Cerebellar cortex (tissue), 1 donor: Measurements from ENCODE around the gene NPEPPS.
"Not testable (repeated sequence)": the region's sequence is repeated elsewhere in the genome, so short reads cannot be mapped to it uniquely, and the experiment has no call there.

ENCODE experiments used
- DNase-seq: peaks from one replicate; pipeline ENCODE4 v3.0.0-alpha.2; 2015; ENCODE audit warnings: low spot score

The NPEPPS gene

GRCh38 chr17:47530557-47531232 lies at the start of gene NPEPPS:
Gene NPEPPS, plus strand, starts transcription at chr17:47531108. Its CDS starts 193 bp downstream, at chr17:47531301.
- DNase-seq, result peak; percentile 81

GRCh38 chr17:47491841-47492212 lies 39.1 kb upstream of the NPEPPS start:
- not testable (repeated sequence) for DNase-seq

- not testable (repeated sequence) for DNase-seq
Measured at GRCh38 chr17:47499074-47499473, 31.8 kb upstream of the NPEPPS start.

- not testable (repeated sequence) for DNase-seq
Measured at GRCh38 chr17:47499494-47499893, 31.4 kb upstream of the NPEPPS start.

GRCh38 chr17:47500620-47501019 lies 30.3 kb upstream of the NPEPPS start:
- peak; percentile 11 for DNase-seq

GRCh38 chr17:47502122-47502731 lies 28.7 kb upstream of the NPEPPS start:
- peak; percentile 1 for DNase-seq

GRCh38 chr17:47502776-47503455 lies 28.0 kb upstream of the NPEPPS start:
- DNase-seq, result not testable (repeated sequence)

GRCh38 chr17:47511701-47512146 lies 19.2 kb upstream of the NPEPPS start:
- not testable (repeated sequence) for DNase-seq

- DNase-seq, result not testable (repeated sequence)
Measured at GRCh38 chr17:47513301-47513700, 17.6 kb upstream of the NPEPPS start.

GRCh38 chr17:47518880-47519279 lies 12.0 kb upstream of the NPEPPS start:
- DNase-seq, result not testable (repeated sequence)

- DNase-seq, result not testable (repeated sequence)
Measured at GRCh38 chr17:47519365-47519764, 11.5 kb upstream of the NPEPPS start.

GRCh38 chr17:47520279-47520678 lies 10.6 kb upstream of the NPEPPS start:
- not testable (repeated sequence) for DNase-seq

- not testable (repeated sequence) for DNase-seq
Measured at GRCh38 chr17:47521434-47521833, 9.5 kb upstream of the NPEPPS start.

- not testable (repeated sequence) for DNase-seq
Measured at GRCh38 chr17:47522341-47522740, 8.6 kb upstream of the NPEPPS start.

- DNase-seq, result not testable (repeated sequence)
Measured at GRCh38 chr17:47531233-47531820, 419 bp downstream of the NPEPPS start.

- DNase-seq, result not testable (repeated sequence)
Measured at GRCh38 chr17:47539085-47539484, 8.2 kb downstream of the NPEPPS start.

GRCh38 chr17:47541676-47542075 lies 10.8 kb downstream of the NPEPPS start:
- DNase-seq, result not testable (repeated sequence)

GRCh38 chr17:47544327-47544726 lies 13.4 kb downstream of the NPEPPS start:
- not testable (repeated sequence) for DNase-seq

- DNase-seq, result not testable (repeated sequence)
Measured at GRCh38 chr17:47554733-47555132, 23.8 kb downstream of the NPEPPS start.

GRCh38 chr17:47556108-47556507 lies 25.2 kb downstream of the NPEPPS start:
- DNase-seq, result not testable (repeated sequence)

- DNase-seq, result not testable (repeated sequence)
Measured at GRCh38 chr17:47560517-47561043, 29.7 kb downstream of the NPEPPS start.
